Measurements from ENCODE around the gene ADCY2.

GRCh38 chr5:7795306-7795705 lies 399.4 kb downstream of the ADCY2 start:
- TF ChIP-seq CTCF (IDR thresholded peaks at IDR 0.05; ENCODE audit: insufficient read depth, low read length), result no peak
- TF ChIP-seq REST (IDR thresholded peaks at IDR 0.05; ENCODE audit: insufficient replicate concordance, low read depth), result no peak
- no peak for TF ChIP-seq POLR2AphosphoS5 (IDR thresholded peaks at IDR 0.05; ENCODE audit: low read depth)
- TF ChIP-seq GABPA (IDR thresholded peaks at IDR 0.05; ENCODE audit: low read depth), result no peak
- no peak for TF ChIP-seq SPI1 (IDR thresholded peaks at IDR 0.05; ENCODE audit: borderline replicate concordance, low read depth)

All from HL-60 (cell line).